Suprapubic skin (tissue), 4 donors: Measurements from ENCODE around the gene LIMD2. TPM values are rescaled to one million over a fixed set of nuclear protein-coding genes. Genes with fewer than 3 reads are reported as not detected.

Source experiments
- DNase-seq, 2 donors: peaks; one replicate each; pipeline ENCODE4 v3.0.0-alpha.2; 2019; ENCODE audit warnings: low spot score in 2 of 2
- H3K27ac ChIP-seq: fragments of 200-600 bp; sonication (generic); one replicate; pipeline ENCODE4 v1.5.1; 2019
- H3K27me3 ChIP-seq: fragments of 200-600 bp; sonication (generic); one replicate; pipeline ENCODE4 v1.5.1; 2019
- H3K36me3 ChIP-seq: fragments of 200-600 bp; sonication (generic); one replicate; pipeline ENCODE4 v1.5.1; 2019
- H3K4me1 ChIP-seq: fragments of 200-600 bp; sonication (generic); one replicate; pipeline ENCODE4 v1.5.1; 2019
- H3K4me3 ChIP-seq: fragments of 200-600 bp; sonication (generic); one replicate; pipeline ENCODE4 v1.5.1; 2019; ENCODE audit warnings: mild to moderate bottlenecking
- H3K9me3 ChIP-seq: fragments of 200-600 bp; sonication (generic); one replicate; pipeline ENCODE4 v1.5.1; 2019
- CTCF ChIP-seq, 2 donors: fragments of 200-600 bp in 1 of 2; fragments of 450-650 bp in 1 of 2; sonication (generic) in 1 of 2; IDR thresholded peaks; one replicate each; pipeline ENCODE4 v1.5.1; 2016 to 2019; ENCODE audit warnings: antibody characterized with exemption in 2 of 2, mild to moderate bottlenecking in 1 of 2, moderate library complexity in 1 of 2
- EP300 ChIP-seq: sonication (generic); formaldehyde crosslinking; IDR thresholded peaks from one replicate; pipeline ENCODE4 v1.6.1; 2017; ENCODE audit warnings: antibody characterized with exemption
- POLR2A ChIP-seq, 2 donors: fragments of 450-650 bp; IDR thresholded peaks; one replicate each; pipeline ENCODE4 v1.6.1; 2017; ENCODE audit warnings: antibody characterized with exemption in 2 of 2, mild to moderate bottlenecking in 2 of 2, moderate library complexity in 2 of 2
- POLR2AphosphoS5 ChIP-seq, 3 donors: sonication (generic); formaldehyde crosslinking; IDR thresholded peaks; one replicate each; pipeline ENCODE4 v1.6.1; 2017; ENCODE audit warnings: antibody characterized with exemption in 3 of 3
- WGBS: methylation state at CpG from one replicate; pipeline ENCODE4 v1.1.5; 2018; 5-methylcytosine and 5-hydroxymethylcytosine counted together
- total RNA-seq, 4 donors: library from RNA; depleted of rRNA; stranded (reverse); fragments of >200 nt; gene quantifications; one replicate each; pipeline ENCODE4 v1.1.0, GENCODE V29; 2016

The LIMD2 gene
- total RNA-seq, 4 donors from 2014 or later: 5.0 to 9.4 (median 6.8) TPM

GRCh38 chr17:63698381-63698885 lies 1.5 kb downstream of the LIMD2 start:
- Histone ChIP-seq H3K4me1 (peaks cover 43% of the 10 kb centered on the region), H3K27me3 (no peaks in the 10 kb centered on the region), H3K9me3 (no peaks in the 10 kb centered on the region), H3K27ac (peak overlapping the region; percentile 82), H3K4me3 (peak overlapping the region; percentile 78), H3K36me3 (peaks cover 23% of the 10 kb centered on the region)
- TF ChIP-seq CTCF (IDR thresholded peaks at IDR 0.05) (no peak), POLR2A (IDR thresholded peaks at IDR 0.05) (no peak)
- 51% methylated on average over 9 of the region's 24 CpGs for WGBS
- no peak for DNase-seq

GRCh38 chr17:63697341-63698286 lies 2.3 kb downstream of the LIMD2 start:
- no peak for DNase-seq
- Histone ChIP-seq H3K4me1 (peaks cover 43% of the 10 kb centered on the region), H3K9me3 (no peaks in the 10 kb centered on the region), H3K27me3 (no peaks in the 10 kb centered on the region), H3K27ac (no peak overlapping the region), H3K4me3 (peak overlapping the region; percentile 78), H3K36me3 (peaks cover 23% of the 10 kb centered on the region)
- WGBS: 53% methylated on average over 10 of the region's 22 CpGs
- peak in 1 of 2 donors; percentile 60 for TF ChIP-seq CTCF (IDR thresholded peaks at IDR 0.05)
- no peak for TF ChIP-seq EP300
- no peak for TF ChIP-seq POLR2A (IDR thresholded peaks at IDR 0.05)
- TF ChIP-seq POLR2AphosphoS5 (IDR thresholded peaks at IDR 0.05): no peak

- Histone ChIP-seq H3K4me1 (peaks cover 41% of the 10 kb centered on the region), H3K27ac (no peak overlapping the region), H3K9me3 (no peaks in the 10 kb centered on the region), H3K4me3 (no peak overlapping the region), H3K36me3 (peaks cover 35% of the 10 kb centered on the region), H3K27me3 (no peaks in the 10 kb centered on the region)
- 70% methylated on average over 6 of the region's 9 CpGs for WGBS
- TF ChIP-seq POLR2AphosphoS5 (IDR thresholded peaks at IDR 0.05) (no peak), CTCF (IDR thresholded peaks at IDR 0.05) (peak in 1 of 2 donors; percentile 16)
- DNase-seq: no peak
These were observed 3.5 kb downstream of the LIMD2 start for GRCh38 chr17:63696381-63696961.

- TF ChIP-seq POLR2A (IDR thresholded peaks at IDR 0.05) (no peak), POLR2AphosphoS5 (IDR thresholded peaks at IDR 0.05) (no peak), CTCF (IDR thresholded peaks at IDR 0.05) (no peak), EP300 (no peak)
- Histone ChIP-seq H3K27ac (no peak overlapping the region), H3K4me1 (peaks cover 35% of the 10 kb centered on the region), H3K4me3 (no peak overlapping the region), H3K9me3 (no peaks in the 10 kb centered on the region), H3K36me3 (peaks cover 41% of the 10 kb centered on the region), H3K27me3 (no peaks in the 10 kb centered on the region)
- DNase-seq: no peak
- 93% methylated on average over 6 of the region's 6 CpGs for WGBS
These were observed 4.0 kb downstream of the LIMD2 start for GRCh38 chr17:63695889-63696288.
